ENCODE data around the gene GIPC1. TPM values are rescaled to one million over a fixed set of nuclear protein-coding genes. Genes with fewer than 3 reads are reported as not detected.

The GIPC1 gene
- total RNA-seq, 1 experiment from 2014 or later, result 59.4 TPM

DNA sequence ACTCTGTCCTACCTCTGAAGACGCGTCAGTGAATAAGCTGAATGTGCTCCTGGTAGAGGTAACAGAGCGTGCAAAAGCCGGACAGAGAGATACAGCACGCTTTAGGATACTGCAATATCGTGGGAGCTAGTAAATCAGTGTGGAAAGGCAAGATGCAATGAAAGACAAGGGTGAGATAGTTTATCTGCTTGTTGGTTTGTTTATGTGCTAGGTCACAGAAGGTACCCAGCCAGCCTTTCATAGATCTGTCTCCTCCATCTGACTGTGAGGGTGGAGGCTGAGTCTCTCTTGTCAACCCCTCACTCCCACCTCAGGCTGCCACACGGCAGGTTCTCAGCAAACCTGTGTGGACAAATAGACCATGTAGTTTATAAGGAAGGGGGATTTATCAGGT, 904 bp upstream of the GIPC1 start:
- no TSS peak for BruUV-seq (replicated peaks)
- Histone ChIP-seq H3K27ac (ENCODE audit: low read depth, low read length, poor library complexity, severe bottlenecking) (peak overlapping the region; percentile 2), H3K36me3 (ENCODE audit: insufficient read depth, low read length, poor library complexity, severe bottlenecking) (no peaks in the 10 kb centered on the region), H3K4me1 (ENCODE audit: insufficient read depth, low read length, poor library complexity, severe bottlenecking) (peaks cover 12% of the 10 kb centered on the region), H3K4me3 (ENCODE audit: low read depth, low read length, poor library complexity, severe bottlenecking) (peak overlapping the region; percentile 81), H3K27me3 (replicated peaks; ENCODE audit: insufficient read depth, low read depth, low read length, poor library complexity) (no peaks in the 10 kb centered on the region), H3K9me3 (ENCODE audit: low read depth, low read length, poor library complexity, severe bottlenecking) (no peaks in the 10 kb centered on the region)
- CTCF ChIA-PET, result interaction anchor here (0.6 to 1.1 kb wide), 2 partner anchors 25 to 192 kb away, joined by 3 read pairs; no protein-coding TSS in a partner anchor
- no peak for TF ChIP-seq EZH2 (IDR thresholded peaks at IDR 0.05; ENCODE audit: borderline replicate concordance, low read depth, low read length, poor library complexity, severe bottlenecking)
- TF ChIP-seq, protein P1, sequence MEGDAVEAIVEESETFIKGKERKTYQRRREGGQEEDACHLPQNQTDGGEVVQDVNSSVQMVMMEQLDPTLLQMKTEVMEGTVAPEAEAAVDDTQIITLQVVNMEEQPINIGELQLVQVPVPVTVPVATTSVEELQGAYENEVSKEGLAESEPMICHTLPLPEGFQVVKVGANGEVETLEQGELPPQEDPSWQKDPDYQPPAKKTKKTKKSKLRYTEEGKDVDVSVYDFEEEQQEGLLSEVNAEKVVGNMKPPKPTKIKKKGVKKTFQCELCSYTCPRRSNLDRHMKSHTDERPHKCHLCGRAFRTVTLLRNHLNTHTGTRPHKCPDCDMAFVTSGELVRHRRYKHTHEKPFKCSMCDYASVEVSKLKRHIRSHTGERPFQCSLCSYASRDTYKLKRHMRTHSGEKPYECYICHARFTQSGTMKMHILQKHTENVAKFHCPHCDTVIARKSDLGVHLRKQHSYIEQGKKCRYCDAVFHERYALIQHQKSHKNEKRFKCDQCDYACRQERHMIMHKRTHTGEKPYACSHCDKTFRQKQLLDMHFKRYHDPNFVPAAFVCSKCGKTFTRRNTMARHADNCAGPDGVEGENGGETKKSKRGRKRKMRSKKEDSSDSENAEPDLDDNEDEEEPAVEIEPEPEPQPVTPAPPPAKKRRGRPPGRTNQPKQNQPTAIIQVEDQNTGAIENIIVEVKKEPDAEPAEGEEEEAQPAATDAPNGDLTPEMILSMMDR (conservative IDR thresholded peaks at IDR 0.05; ENCODE audit: low read depth, low read length), result no peak
- DNase-seq (ENCODE audit: low spot score), result no peak
- POLR2A ChIA-PET (ENCODE audit: low non-redundant PET), result no interaction called here
- intact Hi-C loops (cut with micrococcal nuclease; ENCODE audit: unreplicated experiment), result no loop called here

DNA sequence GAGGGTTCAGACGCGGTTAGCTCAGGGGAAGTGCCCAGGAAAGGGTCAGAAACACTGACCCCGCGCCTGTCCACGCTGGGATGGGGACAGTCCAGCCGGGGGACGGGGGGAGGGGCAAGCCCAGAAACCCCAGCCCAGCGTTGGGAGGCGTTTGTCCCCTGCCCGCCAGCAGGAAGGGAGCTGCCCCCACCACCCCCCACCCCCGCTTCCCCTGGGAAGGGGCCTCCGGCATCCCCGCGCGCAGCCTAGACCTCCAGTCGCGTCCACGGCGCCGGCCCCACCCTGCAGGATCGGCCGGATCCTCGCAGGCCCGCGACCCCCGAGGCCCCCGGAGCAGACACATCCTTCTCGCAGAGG, 277 bp downstream of the GIPC1 start:
- Histone ChIP-seq H3K9me3 (ENCODE audit: low read depth, low read length, poor library complexity, severe bottlenecking) (no peaks in the 10 kb centered on the region), H3K36me3 (ENCODE audit: insufficient read depth, low read length, poor library complexity, severe bottlenecking) (no peaks in the 10 kb centered on the region), H3K27ac (ENCODE audit: low read depth, low read length, poor library complexity, severe bottlenecking) (peak overlapping the region; percentile 61), H3K4me3 (ENCODE audit: low read depth, low read length, poor library complexity, severe bottlenecking) (peak overlapping the region; percentile 81), H3K4me1 (ENCODE audit: insufficient read depth, low read length, poor library complexity, severe bottlenecking) (peaks cover 12% of the 10 kb centered on the region), H3K27me3 (replicated peaks; ENCODE audit: insufficient read depth, low read depth, low read length, poor library complexity) (no peaks in the 10 kb centered on the region)
- ChIA-PET CTCF (no interaction called here), POLR2A (ENCODE audit: low non-redundant PET) (interaction anchor here (0.6 kb wide), 1 partner anchor 330 kb away, joined by 10 read pairs; no protein-coding TSS in a partner anchor)
- no peak for TF ChIP-seq EZH2 (IDR thresholded peaks at IDR 0.05; ENCODE audit: borderline replicate concordance, low read depth, low read length, poor library complexity, severe bottlenecking)
- TF ChIP-seq, protein P1 (conservative IDR thresholded peaks at IDR 0.05; ENCODE audit: low read depth, low read length), result no peak
- DNase-seq (ENCODE audit: low spot score), result no peak
- intact Hi-C loops (cut with micrococcal nuclease; ENCODE audit: unreplicated experiment), result no loop called here
- no TSS peak for BruUV-seq (replicated peaks)

DNA sequence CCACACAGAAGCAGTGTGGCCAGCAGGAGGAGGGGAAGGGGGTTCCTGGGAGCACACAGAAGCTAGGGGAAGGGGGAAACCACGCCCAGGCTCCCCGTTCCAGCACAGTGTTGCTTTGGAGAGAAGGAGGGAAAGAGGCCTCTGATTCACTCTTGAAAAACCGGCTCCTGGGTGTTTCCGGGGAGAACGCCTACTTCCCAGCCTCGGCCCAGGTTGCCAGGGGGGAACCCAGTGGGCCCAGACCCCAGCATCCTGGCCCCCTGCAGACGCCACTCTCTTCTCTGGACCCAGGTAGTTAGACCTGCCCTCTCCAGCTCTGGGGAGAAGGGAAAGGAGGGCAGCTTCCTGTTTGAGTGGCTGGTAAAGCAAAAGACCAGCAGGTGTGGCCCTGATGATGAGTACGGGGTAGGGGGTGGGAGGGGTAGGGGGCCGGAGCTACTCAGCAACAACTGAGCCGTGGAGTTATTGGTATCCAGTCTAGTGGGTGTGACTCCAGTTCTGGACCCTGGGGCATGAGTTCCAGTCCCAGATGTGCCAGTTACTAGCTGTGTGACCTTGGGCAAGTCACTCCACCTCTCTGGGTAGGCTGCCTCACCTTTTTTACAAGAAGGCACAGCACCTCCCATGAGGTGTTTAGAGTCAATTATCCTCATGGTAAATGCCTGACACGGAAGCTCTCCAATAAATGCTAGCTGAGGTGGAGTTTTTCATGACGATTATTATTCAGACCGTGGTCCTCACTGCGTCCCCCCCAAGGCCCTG, 836 bp downstream of the GIPC1 start:
- no TSS peak for BruUV-seq (replicated peaks)
- ChIA-PET CTCF (interaction anchor here (0.6 kb wide), 1 partner anchor 12 kb away, joined by 4 read pairs; no protein-coding TSS in a partner anchor), POLR2A (ENCODE audit: low non-redundant PET) (interaction anchor here (0.6 kb wide), 1 partner anchor 329 kb away, joined by 10 read pairs; no protein-coding TSS in a partner anchor)
- intact Hi-C loops (cut with micrococcal nuclease; ENCODE audit: unreplicated experiment), result no loop called here
- DNase-seq (ENCODE audit: low spot score), result no peak
- Histone ChIP-seq H3K4me1 (ENCODE audit: insufficient read depth, low read length, poor library complexity, severe bottlenecking) (peaks cover 12% of the 10 kb centered on the region), H3K36me3 (ENCODE audit: insufficient read depth, low read length, poor library complexity, severe bottlenecking) (no peaks in the 10 kb centered on the region), H3K27ac (ENCODE audit: low read depth, low read length, poor library complexity, severe bottlenecking) (peak overlapping the region; percentile 61), H3K4me3 (ENCODE audit: low read depth, low read length, poor library complexity, severe bottlenecking) (peak overlapping the region; percentile 81), H3K27me3 (replicated peaks; ENCODE audit: insufficient read depth, low read depth, low read length, poor library complexity) (no peaks in the 10 kb centered on the region), H3K9me3 (ENCODE audit: low read depth, low read length, poor library complexity, severe bottlenecking) (no peaks in the 10 kb centered on the region)
- TF ChIP-seq, protein P1 (conservative IDR thresholded peaks at IDR 0.05; ENCODE audit: low read depth, low read length), result no peak
- no peak for TF ChIP-seq EZH2 (IDR thresholded peaks at IDR 0.05; ENCODE audit: borderline replicate concordance, low read depth, low read length, poor library complexity, severe bottlenecking)

All from A673 (cell line).